ENCODE results near the gene RBFOX1.

The RBFOX1 gene

DNA sequence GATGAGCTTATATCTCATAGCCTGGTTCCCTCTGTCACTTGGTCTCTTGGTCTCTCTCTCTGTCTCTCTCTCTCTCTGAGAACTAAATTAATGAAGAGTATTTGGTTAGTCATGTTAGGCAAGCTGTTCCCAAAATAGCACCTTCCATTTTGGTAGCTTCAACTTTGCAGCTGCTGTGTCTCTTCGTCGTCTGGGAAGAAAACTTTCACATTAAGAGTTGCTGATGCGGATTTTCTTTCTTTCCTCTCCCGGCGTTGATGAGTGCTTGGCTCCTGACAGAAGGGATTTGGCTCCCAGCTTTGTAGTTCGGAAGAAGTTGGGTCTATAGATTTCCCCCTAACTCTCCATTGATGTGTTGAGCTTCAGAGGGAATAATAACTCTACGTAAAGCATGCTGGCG lies at the start of gene RBFOX1:
Gene RBFOX1, plus strand, starts transcription at position 235 of the 400 bp plus-strand sequence.
- no peak for FAIRE-seq

DNA sequence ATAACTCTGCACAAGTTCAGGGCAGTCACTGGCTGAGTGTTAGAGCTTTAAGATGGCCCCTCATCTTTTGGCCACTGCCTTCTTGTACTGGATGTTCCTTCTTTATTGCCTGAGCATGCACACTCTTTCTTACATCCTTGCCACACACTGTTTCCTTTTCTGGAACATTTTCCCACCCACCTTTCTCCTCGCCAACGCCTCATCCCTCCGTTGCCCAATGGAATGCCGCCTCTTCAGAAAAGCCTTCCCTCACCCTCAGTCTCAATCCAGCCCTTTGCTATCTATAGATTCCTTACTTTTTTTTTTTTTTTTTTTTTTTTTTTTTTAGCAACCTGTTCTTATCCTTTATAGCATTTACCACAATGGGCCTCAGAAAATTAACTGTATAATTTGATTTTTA lies 47.9 kb upstream of the RBFOX1 start:
- FAIRE-seq, result no peak

DNA sequence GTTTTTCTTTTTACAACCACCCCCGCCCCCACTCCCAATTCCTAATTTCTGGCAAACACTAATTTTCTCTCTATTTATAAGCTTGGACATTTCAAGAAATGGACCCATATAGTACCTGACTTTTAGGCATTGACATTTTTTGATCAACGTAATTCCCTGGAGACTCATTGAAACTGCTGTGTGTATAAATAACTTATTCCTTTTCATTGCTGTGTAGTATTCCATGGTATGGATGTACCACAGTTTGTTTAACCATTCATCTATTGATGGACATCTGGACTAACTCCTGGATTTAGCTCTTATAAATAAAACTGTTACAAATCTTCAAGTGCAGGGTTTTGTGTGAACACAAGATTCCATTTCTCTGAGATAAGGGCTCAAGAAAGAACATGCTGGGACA lies 47.1 kb upstream of the RBFOX1 start:
- FAIRE-seq, result no peak

DNA sequence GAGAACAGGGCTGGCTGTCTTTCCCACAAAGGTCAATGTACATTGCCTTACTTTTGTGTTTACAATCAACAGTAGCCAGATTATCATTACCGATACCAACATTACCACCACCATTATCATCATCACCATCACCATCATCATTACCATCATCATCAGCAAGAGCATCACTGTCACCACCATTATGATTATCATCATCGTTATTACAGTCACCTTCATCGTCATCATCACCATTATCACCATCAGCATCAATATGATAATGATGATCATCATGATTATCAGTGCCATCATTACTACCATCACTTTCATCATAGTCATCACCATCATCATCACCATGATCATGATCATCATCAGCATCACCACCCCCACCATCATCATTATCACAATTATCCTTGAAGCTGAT lies 43.3 kb upstream of the RBFOX1 start:
- no peak for FAIRE-seq

DNA sequence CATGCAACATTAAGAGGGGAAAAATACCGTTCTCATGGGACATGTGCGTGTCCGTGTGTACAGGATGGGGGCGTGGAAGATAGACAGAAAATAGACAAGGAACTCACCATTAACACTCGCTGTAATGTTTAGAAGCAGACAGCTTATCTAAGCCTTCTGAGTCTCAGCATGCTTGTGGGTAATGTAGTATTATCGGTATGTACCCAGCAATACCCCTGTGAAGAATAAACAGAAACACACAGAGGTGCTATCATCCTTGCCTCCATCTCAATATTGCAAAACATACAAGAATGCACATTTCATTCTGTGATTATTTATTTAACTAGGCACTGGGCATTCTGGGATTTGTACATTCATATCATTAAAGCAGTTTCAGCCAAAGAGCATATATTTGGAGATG lies 42.0 kb upstream of the RBFOX1 start:
- no peak for FAIRE-seq

DNA sequence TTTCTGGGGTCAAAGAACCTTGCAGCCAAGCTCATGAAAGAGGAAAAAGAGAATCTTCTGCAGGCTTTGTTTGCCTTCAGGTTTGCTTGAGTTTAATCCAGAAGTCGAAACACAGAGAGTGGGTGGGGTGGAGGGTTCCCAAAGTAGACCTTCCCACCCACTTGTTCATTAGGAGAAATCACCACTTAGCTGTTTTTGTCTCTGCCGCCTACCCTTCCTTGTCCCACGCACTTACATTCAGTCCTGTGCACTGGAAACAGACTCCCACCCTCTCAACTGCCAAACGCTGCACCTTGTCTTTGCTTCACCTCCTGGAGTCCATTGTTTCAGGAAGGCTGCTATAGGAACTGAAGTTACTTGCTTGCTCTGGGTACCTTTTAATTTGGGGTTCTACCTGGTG lies 38.6 kb upstream of the RBFOX1 start:
- no peak for FAIRE-seq

DNA sequence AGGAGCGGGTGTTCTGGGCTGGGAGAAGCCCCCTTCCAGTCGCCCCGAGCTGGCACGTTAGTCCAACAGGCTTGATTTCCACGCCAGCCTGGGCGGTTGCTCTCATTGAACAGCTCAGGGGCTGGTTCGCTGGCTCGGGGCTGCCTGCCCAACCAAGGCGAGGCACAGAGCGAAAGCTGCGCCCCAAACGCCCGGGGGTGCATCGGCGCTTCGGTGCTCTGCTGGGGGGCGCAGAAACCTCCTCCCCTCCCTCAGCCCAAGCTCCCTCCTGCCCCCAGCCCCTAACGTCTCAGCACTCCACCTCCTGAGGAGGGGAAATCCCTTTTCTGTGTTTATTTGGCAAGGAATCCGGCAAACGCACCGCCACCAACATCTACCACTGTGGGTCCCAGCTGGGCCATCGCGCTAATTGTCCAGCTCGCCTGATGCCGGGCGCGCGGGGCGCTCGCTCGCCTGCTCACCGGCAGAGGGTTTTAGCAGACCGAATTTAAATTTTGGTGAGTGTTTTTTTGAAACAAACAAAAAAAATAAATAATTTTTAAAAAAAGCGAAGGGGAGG lies 29.5 kb upstream of the RBFOX1 start:
- FAIRE-seq, result no peak

DNA sequence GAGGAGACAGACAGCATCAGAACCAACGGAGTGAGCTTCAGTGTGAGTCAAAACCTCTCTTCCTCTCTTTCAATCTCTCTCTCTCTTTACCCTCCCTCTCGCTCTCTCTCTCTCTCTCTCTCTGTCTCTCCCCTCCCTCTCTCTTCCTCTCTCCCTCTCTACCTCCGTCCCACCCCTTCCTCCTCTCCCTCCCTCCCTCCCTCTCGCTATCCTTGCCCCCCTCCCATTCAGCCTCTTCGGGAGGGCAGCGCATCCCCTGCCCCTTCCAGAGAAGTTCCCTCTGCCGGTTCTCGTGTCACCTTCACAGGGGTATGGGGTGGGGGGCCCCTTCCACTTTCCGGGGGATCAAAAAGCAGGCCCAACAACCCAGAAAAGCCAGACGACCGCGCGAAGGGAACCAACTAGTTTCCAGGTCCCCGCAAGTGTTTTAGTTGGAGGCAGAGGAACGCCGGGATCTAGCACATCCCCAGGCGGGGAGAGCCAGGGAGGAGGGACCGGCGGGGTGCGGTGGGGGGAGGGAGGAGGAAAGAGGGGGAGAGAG lies 28.9 kb upstream of the RBFOX1 start:
- FAIRE-seq, result no peak

DNA sequence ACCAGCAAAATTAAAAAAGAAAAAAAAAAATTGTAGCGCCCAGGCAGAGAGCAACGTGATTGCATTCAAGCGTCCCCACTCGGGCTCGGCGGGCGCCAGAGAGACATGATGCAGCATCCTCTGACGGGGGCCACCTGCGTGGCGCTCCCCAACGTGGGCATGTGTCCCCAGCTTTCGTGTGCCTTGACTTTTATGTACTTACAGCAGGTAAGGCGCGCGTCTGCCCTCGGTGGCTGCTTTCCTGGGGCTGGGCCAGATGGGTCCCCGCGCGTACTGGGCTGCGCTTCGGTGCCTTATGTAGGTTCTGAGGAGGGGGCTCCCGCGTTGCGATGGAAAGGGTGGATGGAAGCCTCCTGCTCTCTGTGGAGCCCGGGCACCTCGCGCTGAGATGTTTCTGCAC lies 28.4 kb upstream of the RBFOX1 start:
- FAIRE-seq, result no peak

DNA sequence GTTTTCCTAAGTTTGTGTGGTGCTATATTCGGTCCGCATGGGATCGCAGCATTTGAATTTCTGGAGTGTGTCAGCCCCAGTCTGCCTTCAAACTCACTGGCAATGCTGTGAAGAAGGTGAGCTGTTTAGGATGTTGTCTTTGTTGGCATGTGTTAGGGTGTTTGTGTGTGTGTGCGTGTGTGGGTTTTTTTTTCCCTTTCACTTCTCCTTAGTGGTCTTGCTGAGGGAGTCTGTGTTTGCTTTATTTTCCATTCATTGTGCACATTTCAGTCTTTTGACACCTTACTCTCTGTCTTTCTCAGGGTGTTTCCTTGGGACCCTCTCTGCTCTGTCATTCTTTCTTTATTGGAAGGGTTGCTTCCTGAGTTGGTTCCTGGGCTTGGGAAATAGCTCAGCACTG lies 27.7 kb upstream of the RBFOX1 start:
- FAIRE-seq, result no peak

DNA sequence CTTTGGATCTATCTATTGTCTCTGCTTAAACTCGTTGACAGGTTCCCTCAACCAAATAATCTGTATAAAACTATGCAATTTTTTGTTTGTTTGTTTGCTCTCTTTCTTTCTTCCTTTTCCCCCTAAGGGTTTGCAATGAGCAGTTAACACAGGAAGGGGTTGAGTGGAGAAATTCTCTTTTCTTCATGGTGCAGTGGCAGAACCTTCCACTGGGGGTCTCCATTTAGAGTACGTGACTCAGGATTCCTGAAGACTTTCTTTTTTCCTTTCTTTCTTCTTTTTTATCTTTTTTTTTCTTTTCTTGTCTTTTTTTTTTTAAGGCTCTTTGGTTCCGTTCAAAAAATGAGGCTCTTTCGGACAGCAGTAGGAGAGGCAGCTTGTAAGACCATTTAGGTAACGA lies 19.5 kb upstream of the RBFOX1 start:
- FAIRE-seq, result no peak

DNA sequence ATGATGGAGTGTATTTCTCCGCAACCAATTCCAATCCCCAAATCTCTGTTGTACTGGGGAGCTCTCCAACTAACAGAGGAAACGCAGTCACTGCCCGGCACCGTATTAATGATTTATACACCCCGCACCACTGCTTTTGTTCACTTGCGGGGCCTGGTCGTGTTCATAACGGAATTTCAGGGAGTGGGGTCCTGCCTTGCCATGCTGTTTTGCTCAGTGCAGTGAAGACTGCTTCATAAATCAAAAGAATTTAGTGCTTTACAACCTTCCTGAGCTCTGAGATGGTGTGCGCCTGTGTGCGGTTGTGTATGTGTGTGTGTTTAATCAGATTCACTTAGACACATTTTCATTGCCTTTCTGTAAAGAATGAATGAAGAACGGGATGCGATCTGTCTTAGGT lies 18.5 kb upstream of the RBFOX1 start:
- FAIRE-seq, result no peak

DNA sequence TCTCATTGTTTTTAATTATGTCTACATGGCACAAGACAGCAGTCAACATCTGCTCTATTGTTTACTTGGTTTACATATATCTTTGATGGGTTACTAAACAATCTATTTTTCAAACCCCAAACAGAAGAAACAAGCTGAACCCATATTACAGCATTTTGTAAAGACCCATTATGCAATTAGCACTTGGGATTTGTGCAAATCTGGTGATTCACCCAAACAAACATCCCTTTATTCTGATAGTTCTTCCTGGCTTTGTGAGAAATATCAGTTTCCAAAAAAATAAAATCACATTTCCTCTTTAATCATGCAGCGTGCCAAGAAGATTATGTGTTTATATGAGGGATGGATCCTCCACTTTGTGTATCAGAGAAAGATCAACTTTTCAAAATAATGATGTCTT lies 16.8 kb upstream of the RBFOX1 start:
- no peak for FAIRE-seq

DNA sequence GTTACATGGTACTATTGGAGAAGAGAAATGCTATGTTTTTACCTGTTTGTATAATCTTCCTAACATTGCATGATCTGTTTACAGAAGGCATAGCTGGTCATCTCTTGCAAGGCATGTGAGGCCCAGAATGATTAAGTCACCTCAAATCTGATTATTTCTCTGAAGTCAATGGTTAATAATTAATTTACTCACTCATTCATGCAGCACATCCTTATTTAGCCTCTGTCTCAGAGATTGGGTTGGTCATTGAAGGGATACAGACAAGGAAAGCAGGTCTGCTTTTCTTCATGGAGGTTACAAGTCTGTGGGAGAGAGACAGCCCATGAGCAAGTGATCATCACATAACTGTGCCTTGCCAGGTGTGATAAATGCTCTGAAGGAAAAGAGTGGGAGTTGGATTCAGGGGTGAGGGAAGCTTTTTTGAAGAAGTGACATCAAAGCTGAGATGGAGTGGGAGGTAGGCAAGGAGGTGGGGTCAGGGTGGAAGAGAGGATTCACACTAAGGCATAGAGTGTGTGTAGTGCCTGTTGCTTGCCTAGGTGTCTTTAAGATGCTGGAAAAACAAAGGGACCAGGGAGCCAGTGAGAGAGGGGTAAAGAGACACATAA lies 16.3 kb upstream of the RBFOX1 start:
- no peak for FAIRE-seq

DNA sequence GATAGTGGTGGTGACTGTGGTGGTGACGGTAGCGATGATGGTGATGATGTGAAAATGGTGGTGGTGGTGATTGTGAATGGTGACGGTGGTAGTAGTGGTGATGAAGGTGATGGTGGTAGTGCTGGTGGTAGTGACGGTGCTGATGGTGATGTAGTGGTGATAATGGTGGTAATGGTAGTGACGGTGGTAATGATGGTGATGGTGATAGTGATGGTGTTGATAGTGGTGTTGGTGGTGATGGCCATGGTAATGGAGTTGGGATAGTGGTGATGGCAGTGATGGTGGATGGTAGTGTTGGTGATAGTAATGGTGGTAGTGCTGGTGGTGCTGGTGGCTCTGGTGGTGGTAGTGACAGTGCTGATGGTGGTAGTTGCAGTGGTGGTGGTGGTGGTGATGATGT lies 14.7 kb upstream of the RBFOX1 start:
- no peak for FAIRE-seq

DNA sequence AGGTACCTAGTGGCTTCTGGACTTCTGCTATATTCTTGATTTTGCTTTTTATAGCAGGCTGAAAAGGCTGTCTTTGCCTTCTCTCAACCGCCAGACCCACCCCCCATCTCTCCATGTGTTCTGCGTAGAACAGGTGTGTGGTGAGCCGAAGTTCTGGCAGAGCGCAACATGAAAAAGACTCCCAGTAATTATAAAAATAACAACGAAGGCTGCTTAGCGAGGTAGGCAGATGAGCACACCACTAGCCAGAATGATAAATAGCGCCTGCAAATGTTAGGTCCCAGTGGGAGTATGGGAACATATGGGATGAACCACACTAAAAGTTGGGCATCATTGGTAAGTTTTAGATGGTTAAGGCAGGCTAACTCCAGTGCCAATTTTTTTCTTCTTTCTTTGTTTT lies 14.0 kb upstream of the RBFOX1 start:
- FAIRE-seq, result no peak

DNA sequence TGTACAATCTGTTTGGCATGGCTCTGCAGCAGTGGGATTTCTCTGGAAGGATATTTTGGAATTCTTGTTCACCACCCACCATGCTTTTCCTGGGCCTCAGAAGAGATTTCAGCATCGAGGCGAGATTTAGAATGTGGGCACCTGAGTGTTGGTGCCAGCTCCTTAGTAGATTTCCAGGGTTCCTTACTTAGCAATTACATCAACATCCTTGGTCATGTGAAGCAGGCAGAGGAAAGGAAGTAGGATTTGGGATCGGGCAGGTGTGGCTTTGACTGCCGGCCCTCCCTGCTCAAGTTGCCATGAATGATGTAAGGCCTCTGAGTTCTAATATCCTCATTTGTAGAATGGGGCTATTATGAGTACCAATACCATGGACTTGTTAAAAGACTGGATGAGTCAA lies 13.1 kb upstream of the RBFOX1 start:
- FAIRE-seq, result no peak

DNA sequence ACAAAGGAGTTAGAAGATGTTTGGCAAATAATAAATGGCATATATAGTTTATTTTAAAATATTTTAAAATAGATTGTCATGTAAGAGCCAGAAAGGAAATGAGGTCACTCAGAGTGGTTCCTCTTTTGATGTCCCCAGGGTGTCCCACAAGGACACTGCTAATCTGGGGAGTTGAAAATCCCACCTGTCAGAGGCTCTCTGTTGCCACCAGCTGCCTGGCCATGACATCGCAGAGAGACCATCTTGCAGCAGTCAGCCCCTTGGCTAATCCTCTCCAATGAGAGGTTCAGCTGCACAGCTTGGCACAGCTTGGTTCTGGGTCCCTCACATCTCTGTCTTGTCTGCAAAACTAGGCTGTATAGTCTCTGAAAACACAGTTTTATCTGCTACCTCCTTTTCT lies 11.0 kb upstream of the RBFOX1 start:
- FAIRE-seq, result no peak

DNA sequence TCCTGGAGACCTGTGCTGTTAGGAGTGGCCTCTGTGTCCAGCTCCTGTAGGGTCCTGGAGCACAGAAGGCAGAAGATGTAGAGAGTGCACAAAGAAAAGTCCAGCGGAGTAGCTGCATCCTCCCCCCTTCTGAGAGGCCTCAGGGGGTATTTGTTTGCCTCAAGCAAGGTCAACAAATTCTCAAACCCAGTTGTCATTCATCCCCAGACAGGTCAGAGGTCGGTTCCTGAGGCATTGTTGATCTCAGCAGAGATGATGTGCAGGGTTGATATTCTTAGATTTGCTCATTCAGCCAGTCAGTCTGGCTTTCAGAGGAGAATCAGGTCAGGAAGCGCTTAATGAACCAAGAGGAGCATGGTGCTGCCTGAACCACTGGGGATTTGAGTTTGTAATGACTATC lies 8.3 kb upstream of the RBFOX1 start:
- FAIRE-seq, result no peak

DNA sequence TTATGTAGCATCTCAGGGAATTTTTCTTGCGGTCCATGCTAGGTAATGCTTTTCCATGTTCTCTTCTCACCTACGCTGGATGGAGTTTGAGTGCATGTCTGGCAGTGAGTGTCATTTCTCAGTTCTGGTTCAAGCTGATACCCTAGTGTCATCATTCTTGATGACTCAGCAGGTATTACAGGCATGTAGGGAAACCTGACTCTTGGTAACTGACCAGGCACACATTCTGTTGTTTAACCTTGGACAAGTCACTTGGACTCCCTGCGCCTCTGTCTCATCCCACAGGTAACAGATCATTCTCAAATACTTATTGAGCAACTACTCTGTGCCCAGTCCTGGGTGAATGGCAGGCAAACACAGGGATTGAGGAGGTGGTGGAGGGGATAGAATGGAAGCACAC lies 6.8 kb upstream of the RBFOX1 start:
- no peak for FAIRE-seq

DNA sequence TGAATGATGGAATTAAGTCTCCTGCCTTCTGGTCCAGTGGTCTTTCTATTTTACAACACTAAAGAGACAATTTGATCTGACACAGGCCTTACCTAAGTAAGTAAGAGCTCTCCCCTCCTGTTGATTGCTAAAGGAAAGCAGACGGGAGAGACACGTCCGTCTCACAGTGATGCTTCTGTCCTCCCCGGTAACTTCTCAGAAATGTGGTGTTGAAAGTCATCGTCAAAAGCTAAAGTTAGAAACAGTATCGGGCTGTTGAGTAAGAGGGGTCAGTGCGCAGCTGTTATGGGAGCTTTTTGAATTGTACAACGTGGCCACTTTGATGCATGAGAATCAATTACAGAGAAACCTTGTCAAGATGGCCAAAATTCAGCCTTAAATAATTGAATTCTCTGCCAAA lies 1.9 kb upstream of the RBFOX1 start:
- no peak for FAIRE-seq

DNA sequence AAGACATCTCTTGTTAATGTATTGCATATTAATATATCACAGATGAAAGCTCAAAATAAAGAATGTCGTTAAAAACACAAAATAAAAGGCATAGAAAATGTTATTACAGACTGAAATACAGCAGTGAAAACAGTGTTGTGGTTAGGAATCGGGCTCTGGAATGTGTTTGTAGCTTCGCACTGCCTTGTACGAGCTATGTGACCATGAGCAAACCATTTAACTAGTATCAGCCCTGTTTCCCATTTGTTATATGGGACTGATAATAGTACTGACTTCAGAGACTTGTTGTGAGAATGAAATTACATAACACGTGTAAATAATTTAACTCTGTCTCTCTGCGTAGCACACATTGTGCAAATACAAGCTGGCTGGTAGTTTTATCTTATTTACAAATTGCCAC lies 648 bp upstream of the RBFOX1 start:
- FAIRE-seq, result no peak

DNA sequence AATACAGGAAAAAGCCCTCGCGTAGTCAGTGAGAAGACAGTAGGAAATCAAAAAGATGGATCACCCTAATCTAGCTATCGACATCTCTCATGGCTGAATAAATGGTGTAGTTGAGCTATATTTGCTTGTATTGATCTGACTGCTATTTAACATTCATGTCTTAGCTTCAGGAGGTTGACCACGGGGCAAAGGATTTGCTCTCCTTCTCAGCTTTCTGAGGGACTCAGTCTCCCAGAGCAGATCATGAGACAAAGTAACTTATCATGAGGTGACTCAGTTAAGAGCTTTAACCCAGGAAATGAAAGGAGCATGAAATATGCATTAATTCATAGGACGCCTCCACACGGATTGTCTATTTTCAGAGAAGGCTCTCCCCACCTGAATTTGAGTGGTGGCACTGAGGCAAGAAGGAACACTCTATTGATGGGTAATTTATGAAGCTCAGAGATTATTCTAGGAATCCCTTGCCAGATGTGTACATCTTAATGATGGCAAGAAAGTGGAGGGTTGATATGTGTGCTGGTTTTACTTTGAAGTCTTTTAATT lies 608 bp downstream of the RBFOX1 start:
- FAIRE-seq, result no peak

DNA sequence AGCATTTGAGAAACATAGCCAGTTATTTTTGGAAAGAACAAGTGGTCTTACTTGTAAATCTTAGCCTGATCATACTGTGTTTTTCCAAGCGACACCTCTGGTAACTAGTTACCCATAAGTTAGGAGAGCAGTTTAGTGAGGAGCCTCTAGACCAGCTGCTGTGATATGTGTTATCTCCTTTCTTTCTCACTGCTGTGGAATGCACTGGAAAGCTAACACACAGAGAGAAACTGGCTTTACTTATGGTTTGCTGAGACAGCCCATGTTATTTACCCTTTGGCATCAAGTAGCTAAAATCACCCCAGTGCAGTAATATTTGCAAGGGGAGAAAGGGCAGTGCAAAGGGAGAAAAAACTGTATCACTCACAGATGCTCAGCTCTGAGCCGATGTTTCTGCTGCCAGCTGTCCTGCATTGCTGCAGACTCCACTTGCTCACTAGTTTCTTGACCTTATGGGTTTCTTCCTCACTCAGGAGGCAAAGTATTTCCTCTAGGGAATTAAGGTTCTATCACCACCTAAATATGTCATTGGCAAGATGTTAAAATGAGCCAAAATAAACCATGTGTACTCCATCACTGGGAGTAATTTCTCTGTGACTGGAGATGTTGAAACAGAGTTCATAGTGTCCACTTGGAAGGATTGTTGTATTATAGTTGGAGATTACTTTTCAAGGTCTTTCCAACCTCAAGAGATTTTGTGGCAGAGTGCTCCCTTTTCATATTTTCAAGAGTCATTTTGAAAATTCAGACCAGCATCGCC lies 2.3 kb downstream of the RBFOX1 start:
- no peak for FAIRE-seq

Measured in islet of Langerhans (tissue), 1 donor.